ENCODE results near the gene KANSL1.

- TF ChIP-seq POLR2AphosphoS5 (IDR thresholded peaks at IDR 0.05; ENCODE audit: low read depth, low read length) (no peak), POLR2A (IDR thresholded peaks at IDR 0.05; ENCODE audit: low read depth, low read length) (no peak)
Observed at GRCh38 chr17:45995627-45996270, 197.5 kb downstream of the KANSL1 start.
